HG03175 (cell line): ENCODE measurements around the gene EPN2.

ENCODE experiments used
- ATAC-seq: cut with Tn5 transposase; IDR thresholded peaks from one replicate; pipeline ENCODE4 v1.9.1; 2021; ENCODE audit warnings: mild to moderate bottlenecking, moderate library complexity; ENCODE audit not compliant: unreplicated experiment

Gene EPN2

GRCh38 chr17:19377602-19378415, 140.6 kb downstream of the EPN2 start:
- ATAC-seq = peak; percentile 91

GRCh38 chr17:19378416-19379360, 141.5 kb downstream of the EPN2 start, which contains the start of gene MAPK7:
Gene MAPK7, plus strand, starts transcription at chr17:19378498. Its CDS starts 403 bp downstream, at chr17:19378901.
- peak; percentile 3 for ATAC-seq

GRCh38 chr17:19379361-19380065, 142.3 kb downstream of the EPN2 start:
- ATAC-seq = no peak

GRCh38 chr17:19380481-19381301, 143.5 kb downstream of the EPN2 start:
- ATAC-seq = no peak

- no peak for ATAC-seq
Measured at GRCh38 chr17:19381361-19381740, 144.2 kb downstream of the EPN2 start.

GRCh38 chr17:19381741-19382444, 144.7 kb downstream of the EPN2 start:
- ATAC-seq = no peak

GRCh38 chr17:19382531-19383444, 145.6 kb downstream of the EPN2 start:
- no peak for ATAC-seq

GRCh38 chr17:19383681-19384470, 146.7 kb downstream of the EPN2 start:
- no peak for ATAC-seq

GRCh38 chr17:19384723-19385391, 147.7 kb downstream of the EPN2 start:
- no peak for ATAC-seq

GRCh38 chr17:19385521-19385983, 148.4 kb downstream of the EPN2 start:
- ATAC-seq = no peak
